Endothelial cell of umbilical vein (primary cell): ENCODE results near the gene E2F2.

Experiments used
- GATA2 ChIP-seq: IDR thresholded peaks from 2 replicates; pipeline ENCODE4 v1.7.0; 2011; ENCODE audit warnings: low read depth, mild to moderate bottlenecking, moderate library complexity, mixed read lengths, low read length; ENCODE audit not compliant: insufficient read length, insufficient read depth
- POLR2A ChIP-seq: IDR thresholded peaks from 2 replicates; pipeline ENCODE4 v1.6.1; 2012; ENCODE audit warnings: low read depth, mild to moderate bottlenecking, control low read depth, low read length
- POLR2AphosphoS5 ChIP-seq: IDR thresholded peaks from 2 replicates; pipeline ENCODE4 v1.6.1; 2012; ENCODE audit warnings: low read depth, mild to moderate bottlenecking, control low read depth, low read length, moderate library complexity; ENCODE audit not compliant: insufficient read depth
- TF ChIP-seq, protein P1 (sequence below), 2 donors: IDR thresholded peaks; 1 replicate in 1 of 2; 2 replicates in 1 of 2; pipeline ENCODE4 v1.5.1; 2011; ENCODE audit warnings: low read length in 2 of 2, mild to moderate bottlenecking in 2 of 2, moderate library complexity in 2 of 2, control low read depth in 1 of 2, inconsistent platforms in 1 of 2, low read depth in 1 of 2; ENCODE audit not compliant: insufficient read depth in 1 of 2; ENCODE audit errors: extremely low read depth in 1 of 2

- TF ChIP-seq POLR2A (no peak), GATA2 (no peak), POLR2AphosphoS5 (no peak)
- TF ChIP-seq, protein P1, sequence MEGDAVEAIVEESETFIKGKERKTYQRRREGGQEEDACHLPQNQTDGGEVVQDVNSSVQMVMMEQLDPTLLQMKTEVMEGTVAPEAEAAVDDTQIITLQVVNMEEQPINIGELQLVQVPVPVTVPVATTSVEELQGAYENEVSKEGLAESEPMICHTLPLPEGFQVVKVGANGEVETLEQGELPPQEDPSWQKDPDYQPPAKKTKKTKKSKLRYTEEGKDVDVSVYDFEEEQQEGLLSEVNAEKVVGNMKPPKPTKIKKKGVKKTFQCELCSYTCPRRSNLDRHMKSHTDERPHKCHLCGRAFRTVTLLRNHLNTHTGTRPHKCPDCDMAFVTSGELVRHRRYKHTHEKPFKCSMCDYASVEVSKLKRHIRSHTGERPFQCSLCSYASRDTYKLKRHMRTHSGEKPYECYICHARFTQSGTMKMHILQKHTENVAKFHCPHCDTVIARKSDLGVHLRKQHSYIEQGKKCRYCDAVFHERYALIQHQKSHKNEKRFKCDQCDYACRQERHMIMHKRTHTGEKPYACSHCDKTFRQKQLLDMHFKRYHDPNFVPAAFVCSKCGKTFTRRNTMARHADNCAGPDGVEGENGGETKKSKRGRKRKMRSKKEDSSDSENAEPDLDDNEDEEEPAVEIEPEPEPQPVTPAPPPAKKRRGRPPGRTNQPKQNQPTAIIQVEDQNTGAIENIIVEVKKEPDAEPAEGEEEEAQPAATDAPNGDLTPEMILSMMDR (IDR thresholded peaks at IDR 0.05; ENCODE audit: extremely low read depth in 1 of 2, insufficient read depth in 1 of 2, low read depth in 1 of 2, low read length in 2 of 2) = no peak
Measured at GRCh38 chr1:23546897-23547584, 16.0 kb upstream of the E2F2 start.
